ENCODE data around the gene RNF217. TPM values are rescaled to one million over a fixed set of nuclear protein-coding genes. Genes with fewer than 3 reads are reported as not detected.

RNF217 gene
- total RNA-seq, 1 experiment from 2014 or later, result 37.7 TPM

- TF ChIP-seq REST (IDR thresholded peaks at IDR 0.05; ENCODE audit: insufficient read depth in 1 of 2, low read depth in 2 of 2, low read length in 1 of 2), result no peak
- TF ChIP-seq POLR2AphosphoS5 (IDR thresholded peaks at IDR 0.05; ENCODE audit: low read depth, low read length), result no peak
- no peak for TF ChIP-seq SIN3A (IDR thresholded peaks at IDR 0.05; ENCODE audit: borderline replicate concordance, insufficient read depth, low read depth, low read length)
- no peak for TF ChIP-seq CTCF (IDR thresholded peaks at IDR 0.05)
- TF ChIP-seq TCF7L2 (IDR thresholded peaks at IDR 0.05; ENCODE audit: low read depth, low read length), result no peak
- ATAC-seq, result no peak
- DNase-seq (ENCODE audit: low read depth, low spot score), result no peak
- peak overlapping the region; percentile 69 for H3K4me3 ChIP-seq (ENCODE audit: low read depth in 2 of 2, low read length in 2 of 2)
- ChIA-PET POLR2A (no interaction called here), CTCF (interaction anchor here (1.0 kb wide), 1 partner anchor 11 kb away, joined by 3 read pairs; no protein-coding TSS in a partner anchor)
- peaks cover 32% of the 10 kb centered on the region for H3K4me1 ChIP-seq (ENCODE audit: control insufficient read depth, insufficient read depth, low read length)
- H3K9me3 ChIP-seq (ENCODE audit: control insufficient read depth, insufficient read depth, low read depth, low read length), result no peaks in the 10 kb centered on the region
- H3K27ac ChIP-seq (ENCODE audit: low read length), result peak overlapping the region; percentile 89
- intact Hi-C loops (cut with micrococcal nuclease; ENCODE audit: unreplicated experiment) (loop anchor here (5.0 to 10.0 kb wide), 2 partner anchors 89 to 153 kb away; no protein-coding TSS in a partner anchor), in situ Hi-C loops (cut with HindIII; ENCODE audit: low pct_unique_long_range_greater_than_20kb, low sequenced_read_pairs) (no loop called here)
- 0 out of 2 replicates have a peak, but pooled peaks cover under 1% of the 10 kb centered on the region for H3K36me3 ChIP-seq (ENCODE audit: control insufficient read depth, insufficient read depth, low read length)
- no peaks in the 10 kb centered on the region for H3K27me3 ChIP-seq (ENCODE audit: control insufficient read depth, insufficient read depth, low read length)
- BruUV-seq (replicated peaks), result no TSS peak
Observed at GRCh38 chr6:124961464-124961776, 817 bp upstream of the RNF217 start.

- TF ChIP-seq TCF7L2 (IDR thresholded peaks at IDR 0.05; ENCODE audit: low read depth, low read length) (no peak), SIN3A (IDR thresholded peaks at IDR 0.05; ENCODE audit: borderline replicate concordance, insufficient read depth, low read depth, low read length) (no peak), CTCF (IDR thresholded peaks at IDR 0.05) (peak; percentile 64)
- Histone ChIP-seq H3K4me3 (ENCODE audit: low read depth in 2 of 2, low read length in 2 of 2) (peak overlapping the region; percentile 69), H3K27ac (ENCODE audit: low read length) (peak overlapping the region; percentile 86), H3K4me1 (ENCODE audit: control insufficient read depth, insufficient read depth, low read length) (peaks cover 39% of the 10 kb centered on the region), H3K27me3 (ENCODE audit: control insufficient read depth, insufficient read depth, low read length) (no peaks in the 10 kb centered on the region), H3K36me3 (ENCODE audit: control insufficient read depth, insufficient read depth, low read length) (0 out of 2 replicates have a peak, but pooled peaks cover 3% of the 10 kb centered on the region), H3K9me3 (ENCODE audit: control insufficient read depth, insufficient read depth, low read depth, low read length) (no peaks in the 10 kb centered on the region)
- intact Hi-C loops (cut with micrococcal nuclease; ENCODE audit: unreplicated experiment), result loop anchor here (5.0 to 10.0 kb wide), 2 partner anchors 91 to 152 kb away; no protein-coding TSS in a partner anchor
- ChIA-PET POLR2A (no interaction called here), CTCF (no interaction called here)
- in situ Hi-C loops (cut with HindIII; ENCODE audit: low pct_unique_long_range_greater_than_20kb, low sequenced_read_pairs), result no loop called here
- ATAC-seq, result peak; percentile 66
- BruUV-seq (replicated peaks), result no TSS peak
- DNase-seq (ENCODE audit: low read depth, low spot score), result no peak
Observed at GRCh38 chr6:124962639-124963415, 590 bp downstream of the RNF217 start.
